ENCODE measurements around the gene PCSK2.

Gene PCSK2

DNA sequence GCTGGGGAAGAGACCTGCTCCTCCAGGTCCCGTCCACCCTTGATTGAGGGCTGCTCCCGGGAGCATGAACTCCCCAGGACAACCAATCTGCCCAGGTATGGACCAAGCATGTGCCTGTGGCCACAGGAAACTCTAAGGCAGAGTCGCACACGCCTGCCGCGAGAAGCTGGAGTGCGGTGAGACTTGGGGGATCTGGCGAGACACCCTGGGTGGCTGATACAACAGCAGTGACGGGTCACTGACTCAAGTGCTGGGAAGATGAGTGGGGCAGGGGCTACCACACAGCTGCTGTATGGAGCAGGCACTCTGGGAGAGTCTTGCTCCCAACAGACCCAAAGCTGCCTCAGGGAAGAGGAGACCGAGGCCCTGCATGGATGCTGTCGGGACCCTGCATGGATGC lies 264.2 kb downstream of the PCSK2 start:
- DNase-seq, result peak; percentile 43

DNA sequence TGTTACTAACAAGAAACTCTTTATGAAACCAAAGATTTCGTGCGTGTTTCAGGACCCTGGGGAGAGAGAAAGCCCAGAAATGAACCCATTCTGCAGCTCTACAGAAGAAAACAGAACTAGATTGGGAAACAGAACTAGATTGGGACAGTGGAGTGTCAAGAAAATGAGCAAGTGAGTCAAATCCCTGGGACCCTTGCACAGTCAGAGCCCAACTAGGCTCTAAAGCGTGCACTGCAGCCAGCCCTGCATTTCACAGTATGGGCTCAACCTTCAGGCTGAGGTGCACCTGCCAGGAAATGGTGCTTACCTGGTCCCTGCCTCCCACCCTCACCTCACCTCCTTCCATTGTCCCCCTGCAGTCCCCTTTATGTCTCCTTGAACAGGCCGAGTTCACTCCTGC lies 264.6 kb downstream of the PCSK2 start:
- peak; percentile 35 for DNase-seq

DNA sequence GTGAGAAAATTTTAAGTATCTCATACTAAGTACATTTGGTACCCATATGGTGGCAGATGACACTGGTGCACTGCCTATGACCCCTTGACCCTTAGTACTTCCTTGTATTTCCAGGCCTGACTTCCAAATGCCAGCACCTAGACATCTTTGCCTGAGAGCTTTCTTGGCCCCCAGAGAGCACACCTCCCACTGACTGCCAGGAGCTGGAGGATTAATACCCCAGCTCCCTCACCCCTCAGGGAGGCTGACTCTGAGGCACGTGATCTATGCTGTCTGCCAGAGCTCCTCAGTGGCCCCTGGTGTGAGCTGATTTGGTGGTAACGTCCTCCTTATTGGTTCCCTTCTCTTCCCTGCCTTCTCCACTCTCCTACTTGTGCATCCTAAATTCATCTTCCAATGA lies 266.3 kb downstream of the PCSK2 start:
- peak; percentile 22 for DNase-seq

DNA sequence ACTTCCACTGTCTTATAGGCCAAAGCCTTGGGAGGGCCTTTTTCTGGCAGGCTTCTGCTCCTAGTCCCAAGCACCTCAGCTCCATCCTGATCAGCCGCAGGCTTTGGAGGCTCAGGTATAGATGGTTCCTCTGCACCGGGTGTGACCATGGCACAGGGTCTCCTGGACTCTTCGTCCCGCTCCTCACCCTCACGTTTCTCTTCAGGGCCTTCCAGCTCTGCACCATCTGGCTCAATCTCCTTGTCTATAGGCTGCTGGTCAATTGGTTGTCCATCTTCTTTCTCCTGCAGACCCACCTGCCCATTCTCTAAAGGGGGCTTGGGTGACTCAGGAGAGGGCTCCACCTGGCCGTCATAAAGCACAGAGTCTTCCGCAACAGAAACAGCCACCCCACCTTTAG lies 267.4 kb downstream of the PCSK2 start:
- peak; percentile 30 for DNase-seq

DNA sequence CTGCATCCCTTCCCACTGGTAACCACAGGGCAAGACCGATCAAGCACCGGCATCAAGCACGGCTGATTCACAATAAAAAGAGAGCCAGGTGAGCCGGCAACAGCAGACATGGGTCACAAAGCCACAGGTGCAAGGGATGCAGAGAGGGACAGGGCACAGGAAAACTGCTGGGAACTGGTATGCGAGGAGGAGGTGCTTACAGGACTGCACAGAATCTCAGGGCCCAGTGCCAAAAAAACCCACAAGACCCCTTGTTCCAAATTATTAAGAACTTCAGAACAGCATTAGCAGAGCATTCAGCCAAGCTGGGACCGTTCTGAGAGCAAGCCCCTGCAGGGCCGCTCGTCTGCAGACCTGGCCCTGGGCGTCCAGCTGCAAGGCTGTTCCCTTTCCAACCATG lies 269.0 kb downstream of the PCSK2 start:
- peak; percentile 37 for DNase-seq

DNA sequence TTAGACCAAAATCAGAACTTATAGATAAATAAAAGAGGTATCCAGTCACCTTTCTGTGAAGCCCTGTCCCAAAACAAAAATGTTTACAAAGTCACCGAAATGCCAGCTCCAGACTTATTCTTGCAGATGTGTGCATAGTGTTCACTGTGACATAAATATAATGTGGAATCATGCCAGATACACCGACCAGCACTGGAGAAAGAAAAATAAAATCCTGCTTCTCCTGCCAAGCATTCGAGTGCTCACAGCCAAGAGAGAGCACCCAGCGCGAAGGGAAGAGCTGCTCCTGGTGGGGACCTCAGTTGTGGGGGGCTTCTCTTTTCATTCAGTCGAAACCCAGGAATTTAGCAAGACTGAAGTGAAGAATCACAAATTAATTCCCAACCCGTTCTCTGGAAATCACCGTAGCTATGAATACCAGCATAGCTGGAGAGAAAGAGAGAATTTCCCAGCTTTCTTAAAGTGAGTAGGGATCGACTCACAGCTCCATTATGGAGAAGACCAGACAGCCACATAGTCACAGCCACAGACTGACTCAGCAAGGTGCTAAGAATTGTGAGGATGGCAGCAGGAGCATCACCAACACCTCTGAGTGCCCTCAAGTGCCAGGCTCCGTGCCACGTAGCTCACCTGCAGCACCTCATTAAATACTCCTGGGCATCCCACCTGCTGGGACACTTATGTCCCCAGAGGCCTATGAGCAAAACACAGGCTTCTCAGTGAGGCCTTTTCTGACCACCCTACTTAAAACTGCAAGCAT lies 271.2 kb downstream of the PCSK2 start:
- DNase-seq, result peak; percentile 45

DNA sequence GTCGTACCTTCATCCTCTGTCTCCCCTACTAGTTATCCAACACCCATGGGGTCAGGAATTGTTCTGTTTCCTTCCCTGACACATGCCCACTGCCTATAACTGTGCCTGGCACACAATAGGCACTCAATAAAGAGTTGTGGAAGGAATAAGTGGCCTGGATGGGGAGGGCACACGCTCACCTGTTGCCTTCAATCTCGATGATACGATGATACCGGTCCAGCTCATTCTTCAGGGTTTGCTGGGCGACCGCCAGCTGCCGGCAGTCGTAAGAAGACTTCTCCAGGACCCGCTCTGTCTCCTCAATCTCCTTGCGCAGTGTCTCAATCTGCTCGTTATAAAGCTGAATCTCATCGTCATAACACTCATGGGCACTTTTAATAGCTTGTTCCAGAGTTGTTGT lies 271.8 kb downstream of the PCSK2 start:
- peak; percentile 21 for DNase-seq

DNA sequence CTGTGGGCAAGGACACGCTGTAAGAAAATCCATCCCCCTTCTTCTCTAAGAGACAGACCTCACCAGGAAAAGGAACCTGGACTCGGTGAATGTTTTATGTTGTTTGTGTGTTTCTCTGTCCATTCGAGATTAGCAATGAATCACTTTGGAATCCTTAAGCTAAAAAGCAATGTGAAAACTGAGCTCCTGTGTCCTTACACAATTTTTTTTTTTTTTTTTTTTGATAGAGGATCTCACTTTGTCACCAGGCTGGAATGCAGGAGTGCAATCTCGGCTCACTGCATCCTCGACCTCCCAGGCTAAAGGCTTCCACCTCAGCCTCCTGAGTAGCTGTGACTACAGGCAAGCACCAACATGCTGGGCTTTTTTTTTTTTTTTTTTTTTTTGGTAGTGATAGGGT lies 272.2 kb downstream of the PCSK2 start:
- DNase-seq, result peak; percentile 23

DNA sequence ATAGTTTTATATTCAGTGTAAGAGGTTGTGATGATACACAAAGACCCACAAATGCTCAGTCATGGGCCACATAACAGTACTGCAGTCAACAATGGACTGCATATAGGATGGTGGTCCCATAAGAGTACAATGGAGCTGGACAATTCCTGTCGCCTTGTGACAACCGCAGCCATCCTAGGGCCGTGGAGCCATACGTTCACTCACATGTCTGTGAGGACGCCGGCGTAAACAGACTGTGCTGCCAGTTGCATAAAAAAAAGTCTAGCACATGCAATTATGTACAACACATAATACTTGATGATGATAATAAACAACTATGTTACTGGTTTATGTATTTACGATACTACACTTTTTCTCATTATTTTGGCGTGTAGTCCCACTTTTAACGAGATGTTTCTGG lies 273.4 kb downstream of the PCSK2 start:
- DNase-seq, result peak; percentile 29

DNA sequence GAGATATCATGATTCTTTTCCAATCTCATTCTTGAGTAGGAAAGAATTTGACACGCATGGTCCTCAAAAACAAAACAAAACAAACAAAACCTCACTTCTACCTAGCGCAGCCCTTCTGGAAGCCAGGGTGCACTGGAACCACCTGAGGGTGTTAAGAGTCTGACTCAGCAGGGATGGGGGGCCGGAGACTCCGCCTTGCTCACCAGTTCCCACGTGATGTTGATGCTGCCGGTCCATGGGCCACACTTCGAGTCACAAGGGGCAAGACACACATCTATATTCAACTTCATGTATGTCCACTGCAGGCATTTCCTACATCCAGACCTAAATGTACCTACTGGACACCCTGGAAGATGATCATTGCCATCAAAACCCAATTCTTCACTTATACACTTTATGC lies 274.0 kb downstream of the PCSK2 start:
- DNase-seq, result peak; percentile 49

DNA sequence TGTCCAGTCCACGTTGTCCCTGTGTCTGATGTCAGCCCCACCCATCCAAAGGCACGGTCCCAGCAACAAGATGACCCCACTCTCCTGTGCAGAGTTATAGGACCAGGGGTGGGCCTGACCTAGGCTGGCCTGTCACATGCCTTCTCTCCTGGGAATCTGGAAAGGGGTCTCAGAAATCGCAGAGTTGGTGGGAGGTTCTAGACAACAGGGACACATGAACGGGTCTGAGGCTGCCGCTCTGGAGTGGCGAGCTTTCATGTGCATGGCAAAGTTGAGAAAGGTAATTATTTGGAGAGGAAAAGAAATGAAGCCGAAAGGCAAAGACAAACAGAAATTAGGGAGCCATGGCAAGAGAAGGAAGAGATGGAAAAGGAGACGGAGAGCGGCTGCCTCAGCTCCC lies 274.9 kb downstream of the PCSK2 start:
- DNase-seq, result peak; percentile 29

DNA sequence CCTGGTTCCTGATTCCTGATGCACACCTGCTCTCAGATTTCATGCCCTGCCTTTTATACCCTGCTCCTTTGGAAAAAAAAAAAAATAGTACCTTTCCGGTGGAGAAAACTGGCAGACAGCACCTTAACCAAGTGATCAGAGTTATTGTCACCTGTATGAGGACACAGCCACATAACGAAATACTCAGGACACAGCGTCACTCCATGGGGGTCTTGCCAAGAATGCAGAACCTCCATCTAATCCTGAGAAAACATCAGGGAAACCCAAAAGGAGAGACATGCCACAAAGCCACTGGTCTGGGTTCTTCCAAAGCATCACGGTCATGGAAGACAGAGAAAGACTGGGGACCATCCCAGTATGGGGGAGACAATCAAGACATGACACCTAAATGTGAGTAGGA lies 275.3 kb downstream of the PCSK2 start:
- peak; percentile 13 for DNase-seq

DNA sequence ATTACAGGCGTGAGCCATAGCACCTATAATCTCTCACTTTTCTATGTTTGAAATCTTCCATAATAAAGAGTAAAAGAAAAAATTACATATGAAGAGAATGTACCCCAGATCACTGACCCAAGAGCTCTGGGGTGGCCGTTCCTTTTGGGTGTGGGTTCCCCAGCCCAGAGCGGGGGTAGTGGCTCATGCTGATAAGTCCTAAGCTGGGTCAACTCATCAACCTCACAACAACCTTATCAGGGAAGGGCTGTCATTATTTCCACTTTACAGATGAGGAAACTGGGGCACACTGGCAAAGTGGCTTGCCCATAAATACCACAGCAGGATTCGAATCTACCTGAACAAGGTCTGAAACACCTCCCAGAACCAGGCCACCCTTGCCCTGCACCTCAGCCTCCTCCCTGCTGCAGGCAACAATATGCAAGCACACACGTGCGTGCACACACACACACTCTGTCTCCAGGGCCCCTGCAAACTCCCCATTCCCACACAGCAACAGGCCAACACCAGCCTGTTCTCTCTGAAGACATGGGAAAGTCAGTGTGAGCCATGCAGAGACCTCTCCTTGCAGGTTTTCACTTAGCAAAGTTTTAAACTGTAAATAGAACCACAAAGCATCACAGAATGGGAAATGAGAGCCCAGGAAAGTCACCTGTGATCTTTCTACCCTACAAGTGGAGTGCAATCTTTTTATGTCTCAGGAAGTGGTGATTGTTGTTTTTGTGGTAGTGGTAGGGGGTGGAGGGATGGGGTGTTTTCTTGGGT lies 276.6 kb downstream of the PCSK2 start:
- peak; percentile 24 for DNase-seq

DNA sequence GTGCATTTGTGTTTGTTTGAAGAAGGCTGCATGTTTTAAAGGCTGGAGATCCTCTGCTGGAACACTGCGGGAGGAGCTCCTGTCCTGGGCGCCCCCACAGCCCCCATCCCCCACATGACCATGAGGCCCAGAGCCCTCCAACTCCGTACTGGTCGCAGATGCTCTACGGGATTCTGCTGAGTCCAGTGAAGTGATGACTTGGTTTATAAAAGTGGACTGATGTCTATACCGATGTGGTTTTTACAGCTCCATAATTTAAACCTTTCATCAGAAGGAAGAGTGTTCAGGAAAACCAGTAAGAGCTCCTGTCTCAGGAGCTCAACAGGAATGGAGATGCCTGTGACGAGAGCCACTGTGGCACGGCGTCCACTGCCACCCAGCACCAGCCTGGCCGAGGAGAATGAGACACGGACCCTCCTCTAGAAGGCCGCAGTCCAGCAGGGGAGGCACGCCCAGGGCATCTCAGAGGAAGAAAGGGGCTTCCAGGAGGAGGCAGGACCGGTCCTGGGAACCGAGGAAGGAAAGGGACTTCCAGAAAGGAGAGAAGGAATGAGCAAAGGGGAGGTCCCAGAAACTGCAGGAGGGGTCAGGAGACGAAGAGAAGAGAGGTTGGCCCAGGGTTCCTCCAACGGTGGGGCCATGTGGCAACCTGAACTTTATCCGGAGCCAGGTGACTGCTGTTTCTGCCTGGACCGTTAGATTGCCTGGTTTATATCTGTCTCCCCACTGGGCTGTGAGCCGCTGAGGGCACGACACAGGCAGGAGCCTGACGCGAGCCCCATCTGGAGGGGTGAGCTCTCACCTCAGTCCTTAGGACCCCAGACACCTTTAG lies 277.4 kb downstream of the PCSK2 start:
- DNase-seq, result no peak

DNA sequence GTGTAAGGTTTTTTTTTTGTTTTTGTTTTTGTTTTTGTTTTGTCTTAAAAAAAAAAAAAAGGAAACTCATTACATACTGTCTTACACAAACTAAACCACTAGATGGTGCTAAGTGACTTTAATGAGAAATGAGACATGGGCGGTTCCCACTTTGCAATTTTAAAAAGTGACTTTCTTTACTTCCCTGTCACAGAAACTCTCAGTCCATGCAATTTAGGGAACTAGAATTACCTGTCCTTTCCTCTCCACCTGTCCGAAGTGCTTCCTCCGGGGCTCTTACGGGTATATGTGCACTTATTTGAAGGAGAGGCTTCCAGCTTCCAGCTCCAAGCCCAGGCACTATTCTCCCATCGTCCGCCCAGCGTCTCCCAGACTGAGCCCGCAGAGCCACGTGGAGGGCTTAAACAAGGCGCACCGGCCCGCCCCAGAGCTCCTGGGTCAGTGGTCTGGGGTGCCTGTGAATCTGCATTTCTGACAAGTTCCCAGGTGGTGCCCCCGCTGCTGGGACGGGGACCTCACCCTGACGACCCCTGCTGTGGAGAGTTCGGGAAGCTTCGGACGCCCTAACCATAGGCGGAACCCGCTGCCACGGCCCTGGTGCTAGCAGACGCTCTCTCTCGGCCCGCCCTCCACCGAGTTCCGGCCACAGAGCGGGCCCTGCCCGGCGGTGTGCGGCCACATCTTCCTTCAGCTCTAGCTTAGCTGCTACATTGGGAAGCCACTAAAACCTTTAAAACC lies 278.2 kb downstream of the PCSK2 start:
- peak; percentile 76 for DNase-seq

DNA sequence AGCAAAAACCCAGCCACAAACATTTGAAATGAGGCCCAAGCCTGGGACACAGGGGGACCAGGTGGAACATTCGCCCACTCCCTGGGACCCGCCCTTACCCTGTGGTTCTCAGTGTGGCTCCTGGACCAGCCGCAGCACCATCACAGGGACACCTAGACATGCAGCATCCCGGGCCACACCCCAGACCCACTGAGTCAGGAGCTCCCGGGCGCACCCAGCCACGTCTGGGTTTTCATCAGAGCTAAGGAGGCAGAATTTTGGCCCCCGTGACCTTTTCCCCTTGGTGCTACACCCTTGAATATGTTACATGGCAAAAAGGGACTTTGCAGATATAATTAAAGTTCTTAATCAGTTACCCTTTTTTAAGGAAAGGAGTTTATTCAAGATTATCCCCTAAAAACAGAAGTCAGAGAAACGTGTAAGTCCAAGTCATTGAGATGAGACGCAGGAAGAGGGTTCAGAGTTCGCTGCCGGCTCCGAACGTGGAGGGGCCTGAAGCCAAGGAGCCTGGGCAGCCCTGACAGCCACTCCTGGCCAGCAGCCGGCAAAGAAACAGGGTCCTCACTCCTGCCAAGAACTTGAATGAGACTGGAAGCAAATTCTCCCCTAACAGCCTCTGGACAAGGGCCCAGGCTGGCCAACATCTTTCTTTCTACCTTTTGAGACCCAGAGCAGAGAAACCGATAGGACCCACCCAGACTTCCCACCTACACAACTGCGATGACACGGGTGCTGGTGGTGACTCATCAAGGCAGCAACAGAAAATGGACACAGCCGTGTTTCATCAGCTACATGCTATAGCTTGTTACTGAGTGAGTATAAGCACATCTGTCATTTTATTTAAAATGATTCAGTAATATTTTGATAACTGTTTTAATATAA lies 279.0 kb downstream of the PCSK2 start:
- DNase-seq, result no peak

DNA sequence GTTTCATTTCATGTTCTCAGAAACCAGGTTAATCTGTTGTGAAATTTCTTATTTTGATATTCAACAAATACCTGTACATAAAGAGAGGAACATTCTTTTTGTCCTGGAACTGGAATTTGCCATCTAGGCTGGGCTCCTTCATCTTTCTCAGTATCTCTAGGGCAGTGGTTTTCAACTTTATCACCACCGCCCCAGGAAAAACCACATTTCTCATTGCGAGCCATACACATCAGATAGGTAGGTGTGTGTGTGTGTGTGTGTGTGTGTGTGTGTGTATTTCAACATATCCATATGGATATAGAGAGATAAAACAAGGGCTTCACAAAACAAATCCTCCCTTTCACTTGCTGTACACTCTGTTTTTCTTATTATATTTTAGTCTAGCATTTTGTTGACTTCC lies 280.2 kb downstream of the PCSK2 start:
- no peak for DNase-seq

DNA sequence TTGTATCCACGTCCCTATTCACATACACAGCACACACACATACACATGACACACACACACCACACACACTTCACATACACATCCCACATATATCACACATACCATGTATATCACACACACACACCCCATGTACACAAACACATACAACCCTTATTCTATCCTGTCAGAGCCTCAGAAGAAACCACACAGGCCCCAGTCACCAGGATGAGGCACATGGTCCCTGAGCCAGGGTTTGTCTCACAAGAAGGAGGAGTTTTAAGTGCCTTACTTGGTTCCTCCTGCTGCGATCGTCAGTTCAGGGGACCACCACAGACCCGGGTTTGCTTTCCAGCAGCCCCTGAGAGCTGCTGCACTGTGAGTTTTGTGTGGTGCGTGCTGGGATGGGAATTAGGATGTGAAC lies 280.7 kb downstream of the PCSK2 start:
- DNase-seq, result no peak

DNA sequence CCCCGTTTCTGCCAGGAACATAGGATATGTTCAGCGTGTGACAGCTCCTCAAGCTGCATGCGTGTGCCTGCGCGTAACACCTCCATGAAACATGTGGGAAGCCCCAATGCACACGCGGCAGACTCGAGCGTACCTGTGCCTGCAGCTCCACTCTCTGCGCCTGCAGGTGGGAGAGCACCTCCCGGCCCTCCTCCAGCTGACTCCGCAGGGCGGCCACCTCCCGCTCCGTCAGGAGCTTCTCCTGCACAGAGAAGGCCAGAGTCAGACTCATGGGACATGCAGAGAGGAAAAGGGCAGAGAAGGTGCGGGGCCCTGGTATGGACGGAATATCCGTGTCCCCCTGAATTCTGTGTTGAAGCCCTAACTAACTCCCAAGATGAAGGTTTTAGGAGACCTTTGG lies 281.9 kb downstream of the PCSK2 start:
- no peak for DNase-seq

DNA sequence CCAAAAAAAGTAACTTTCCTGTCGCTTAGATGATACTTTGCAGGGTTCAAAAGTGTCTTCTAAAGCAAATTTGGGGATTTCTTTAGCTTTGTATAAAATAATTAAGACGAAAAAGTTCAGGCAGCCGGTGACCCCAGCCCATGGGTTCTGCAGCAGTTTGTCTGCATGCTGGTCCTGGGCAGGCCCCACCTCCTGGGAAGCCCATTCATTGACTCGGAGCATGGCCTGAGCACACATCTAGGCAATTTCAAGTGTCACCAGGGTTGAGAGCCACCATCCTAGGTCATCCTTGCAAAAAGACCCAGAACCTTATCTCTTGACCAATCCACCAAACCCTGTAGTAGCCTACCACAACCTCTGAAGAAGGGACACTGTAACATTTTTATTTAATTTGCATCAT lies 283.7 kb downstream of the PCSK2 start:
- DNase-seq, result no peak

DNA sequence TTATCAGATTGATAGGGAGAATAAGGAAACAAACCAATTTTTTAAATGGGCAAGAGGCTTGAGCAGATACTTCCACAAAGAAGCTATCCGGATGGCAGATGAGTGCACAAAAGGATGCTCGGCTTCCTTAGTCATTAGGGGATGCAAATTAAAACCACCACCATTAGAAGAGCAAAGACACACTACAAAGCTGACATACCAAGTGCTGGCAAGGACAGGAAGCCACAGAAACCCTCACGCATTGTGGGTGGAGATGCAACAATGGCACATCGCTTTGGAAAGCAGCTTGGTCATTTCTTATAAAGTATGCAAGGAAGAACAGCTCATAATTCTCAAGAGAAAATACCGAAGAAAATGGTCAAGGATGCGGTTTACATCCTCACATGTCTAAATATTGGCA lies 284.6 kb downstream of the PCSK2 start:
- no peak for DNase-seq

DNA sequence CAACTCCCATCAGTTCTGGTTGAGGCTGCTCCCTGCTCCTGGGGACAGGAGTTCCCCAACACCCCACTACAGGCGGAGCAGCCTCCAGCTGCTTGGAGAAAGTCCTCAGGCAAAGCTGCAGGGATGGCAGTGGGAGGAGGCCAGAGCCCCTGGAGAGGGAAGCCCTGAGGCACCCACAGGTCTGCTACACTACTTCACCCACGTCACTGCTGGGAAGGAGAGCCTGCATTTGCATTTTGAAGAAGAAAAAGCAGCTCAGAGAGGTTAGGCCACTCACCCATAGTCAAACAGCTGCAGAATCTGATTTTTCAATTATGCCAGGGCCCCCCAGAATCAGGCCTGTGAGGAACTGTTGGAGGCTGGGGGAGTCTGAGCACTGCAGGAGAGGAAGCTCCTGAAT lies 287.1 kb downstream of the PCSK2 start:
- no peak for DNase-seq
